Measurements from ENCODE around the gene NMBR. TPM values are rescaled to one million over a fixed set of nuclear protein-coding genes. Genes with fewer than 3 reads are reported as not detected.

Gene NMBR
- total and polyA plus RNA-seq, 2 of the 8 experiments (the other 6 are each of a cell fraction or from before 2014, with no cell fraction given), result 0.08 TPM; not detected in 1

DNA sequence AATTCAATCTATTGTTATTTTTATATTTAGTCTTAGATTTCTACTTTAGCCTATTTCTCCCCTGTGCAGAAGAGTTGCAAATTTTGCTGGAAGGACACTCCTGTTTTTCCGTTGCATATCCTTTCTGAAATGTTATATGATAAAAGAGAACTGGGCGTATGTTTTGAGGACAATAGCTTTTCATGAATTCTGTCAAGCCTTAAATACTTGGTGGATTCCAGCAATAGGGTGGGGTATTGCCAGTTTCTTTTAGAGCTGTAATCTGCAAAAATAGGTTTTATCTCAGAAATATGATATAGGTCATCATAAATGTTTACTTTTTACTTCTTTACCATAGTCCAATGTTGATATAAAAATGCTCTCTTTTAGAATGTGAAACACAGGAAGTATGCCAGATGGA, 42.1 kb upstream of the NMBR start (continued):
- TF ChIP-seq, protein P1, sequence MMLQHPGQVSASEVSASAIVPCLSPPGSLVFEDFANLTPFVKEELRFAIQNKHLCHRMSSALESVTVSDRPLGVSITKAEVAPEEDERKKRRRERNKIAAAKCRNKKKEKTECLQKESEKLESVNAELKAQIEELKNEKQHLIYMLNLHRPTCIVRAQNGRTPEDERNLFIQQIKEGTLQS (IDR thresholded peaks at IDR 0.05; ENCODE audit: insufficient read depth, low read depth, low read length), result no peak
- TF ChIP-seq MAFK (IDR thresholded peaks at IDR 0.05; ENCODE audit: low read depth, low read length) (no peak), CHD2 (IDR thresholded peaks at IDR 0.05; ENCODE audit: low read length) (no peak)
- TF ChIP-seq, protein P2, sequence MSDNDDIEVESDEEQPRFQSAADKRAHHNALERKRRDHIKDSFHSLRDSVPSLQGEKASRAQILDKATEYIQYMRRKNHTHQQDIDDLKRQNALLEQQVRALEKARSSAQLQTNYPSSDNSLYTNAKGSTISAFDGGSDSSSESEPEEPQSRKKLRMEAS (IDR thresholded peaks at IDR 0.05), result no peak
- TF ChIP-seq, protein P3, sequence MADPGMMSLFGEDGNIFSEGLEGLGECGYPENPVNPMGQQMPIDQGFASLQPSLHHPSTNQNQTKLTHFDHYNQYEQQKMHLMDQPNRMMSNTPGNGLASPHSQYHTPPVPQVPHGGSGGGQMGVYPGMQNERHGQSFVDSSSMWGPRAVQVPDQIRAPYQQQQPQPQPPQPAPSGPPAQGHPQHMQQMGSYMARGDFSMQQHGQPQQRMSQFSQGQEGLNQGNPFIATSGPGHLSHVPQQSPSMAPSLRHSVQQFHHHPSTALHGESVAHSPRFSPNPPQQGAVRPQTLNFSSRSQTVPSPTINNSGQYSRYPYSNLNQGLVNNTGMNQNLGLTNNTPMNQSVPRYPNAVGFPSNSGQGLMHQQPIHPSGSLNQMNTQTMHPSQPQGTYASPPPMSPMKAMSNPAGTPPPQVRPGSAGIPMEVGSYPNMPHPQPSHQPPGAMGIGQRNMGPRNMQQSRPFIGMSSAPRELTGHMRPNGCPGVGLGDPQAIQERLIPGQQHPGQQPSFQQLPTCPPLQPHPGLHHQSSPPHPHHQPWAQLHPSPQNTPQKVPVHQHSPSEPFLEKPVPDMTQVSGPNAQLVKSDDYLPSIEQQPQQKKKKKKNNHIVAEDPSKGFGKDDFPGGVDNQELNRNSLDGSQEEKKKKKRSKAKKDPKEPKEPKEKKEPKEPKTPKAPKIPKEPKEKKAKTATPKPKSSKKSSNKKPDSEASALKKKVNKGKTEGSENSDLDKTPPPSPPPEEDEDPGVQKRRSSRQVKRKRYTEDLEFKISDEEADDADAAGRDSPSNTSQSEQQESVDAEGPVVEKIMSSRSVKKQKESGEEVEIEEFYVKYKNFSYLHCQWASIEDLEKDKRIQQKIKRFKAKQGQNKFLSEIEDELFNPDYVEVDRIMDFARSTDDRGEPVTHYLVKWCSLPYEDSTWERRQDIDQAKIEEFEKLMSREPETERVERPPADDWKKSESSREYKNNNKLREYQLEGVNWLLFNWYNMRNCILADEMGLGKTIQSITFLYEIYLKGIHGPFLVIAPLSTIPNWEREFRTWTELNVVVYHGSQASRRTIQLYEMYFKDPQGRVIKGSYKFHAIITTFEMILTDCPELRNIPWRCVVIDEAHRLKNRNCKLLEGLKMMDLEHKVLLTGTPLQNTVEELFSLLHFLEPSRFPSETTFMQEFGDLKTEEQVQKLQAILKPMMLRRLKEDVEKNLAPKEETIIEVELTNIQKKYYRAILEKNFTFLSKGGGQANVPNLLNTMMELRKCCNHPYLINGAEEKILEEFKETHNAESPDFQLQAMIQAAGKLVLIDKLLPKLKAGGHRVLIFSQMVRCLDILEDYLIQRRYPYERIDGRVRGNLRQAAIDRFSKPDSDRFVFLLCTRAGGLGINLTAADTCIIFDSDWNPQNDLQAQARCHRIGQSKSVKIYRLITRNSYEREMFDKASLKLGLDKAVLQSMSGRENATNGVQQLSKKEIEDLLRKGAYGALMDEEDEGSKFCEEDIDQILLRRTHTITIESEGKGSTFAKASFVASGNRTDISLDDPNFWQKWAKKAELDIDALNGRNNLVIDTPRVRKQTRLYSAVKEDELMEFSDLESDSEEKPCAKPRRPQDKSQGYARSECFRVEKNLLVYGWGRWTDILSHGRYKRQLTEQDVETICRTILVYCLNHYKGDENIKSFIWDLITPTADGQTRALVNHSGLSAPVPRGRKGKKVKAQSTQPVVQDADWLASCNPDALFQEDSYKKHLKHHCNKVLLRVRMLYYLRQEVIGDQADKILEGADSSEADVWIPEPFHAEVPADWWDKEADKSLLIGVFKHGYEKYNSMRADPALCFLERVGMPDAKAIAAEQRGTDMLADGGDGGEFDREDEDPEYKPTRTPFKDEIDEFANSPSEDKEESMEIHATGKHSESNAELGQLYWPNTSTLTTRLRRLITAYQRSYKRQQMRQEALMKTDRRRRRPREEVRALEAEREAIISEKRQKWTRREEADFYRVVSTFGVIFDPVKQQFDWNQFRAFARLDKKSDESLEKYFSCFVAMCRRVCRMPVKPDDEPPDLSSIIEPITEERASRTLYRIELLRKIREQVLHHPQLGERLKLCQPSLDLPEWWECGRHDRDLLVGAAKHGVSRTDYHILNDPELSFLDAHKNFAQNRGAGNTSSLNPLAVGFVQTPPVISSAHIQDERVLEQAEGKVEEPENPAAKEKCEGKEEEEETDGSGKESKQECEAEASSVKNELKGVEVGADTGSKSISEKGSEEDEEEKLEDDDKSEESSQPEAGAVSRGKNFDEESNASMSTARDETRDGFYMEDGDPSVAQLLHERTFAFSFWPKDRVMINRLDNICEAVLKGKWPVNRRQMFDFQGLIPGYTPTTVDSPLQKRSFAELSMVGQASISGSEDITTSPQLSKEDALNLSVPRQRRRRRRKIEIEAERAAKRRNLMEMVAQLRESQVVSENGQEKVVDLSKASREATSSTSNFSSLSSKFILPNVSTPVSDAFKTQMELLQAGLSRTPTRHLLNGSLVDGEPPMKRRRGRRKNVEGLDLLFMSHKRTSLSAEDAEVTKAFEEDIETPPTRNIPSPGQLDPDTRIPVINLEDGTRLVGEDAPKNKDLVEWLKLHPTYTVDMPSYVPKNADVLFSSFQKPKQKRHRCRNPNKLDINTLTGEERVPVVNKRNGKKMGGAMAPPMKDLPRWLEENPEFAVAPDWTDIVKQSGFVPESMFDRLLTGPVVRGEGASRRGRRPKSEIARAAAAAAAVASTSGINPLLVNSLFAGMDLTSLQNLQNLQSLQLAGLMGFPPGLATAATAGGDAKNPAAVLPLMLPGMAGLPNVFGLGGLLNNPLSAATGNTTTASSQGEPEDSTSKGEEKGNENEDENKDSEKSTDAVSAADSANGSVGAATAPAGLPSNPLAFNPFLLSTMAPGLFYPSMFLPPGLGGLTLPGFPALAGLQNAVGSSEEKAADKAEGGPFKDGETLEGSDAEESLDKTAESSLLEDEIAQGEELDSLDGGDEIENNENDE (IDR thresholded peaks at IDR 0.05; ENCODE audit: insufficient replicate concordance, low read length), result no peak

All from H1 (cell line).